Measurements from ENCODE around the gene XRN2.

XRN2 gene

GRCh38 chr20:21302664-21303060 is 469 bp upstream of the XRN2 start:
- no peak for DNase-seq

- no peak for DNase-seq
Measured at GRCh38 chr20:21303872-21304586, 898 bp downstream of the XRN2 start.

GRCh38 chr20:21308340-21308739 is 5.2 kb downstream of the XRN2 start:
- DNase-seq: no peak

DNA sequence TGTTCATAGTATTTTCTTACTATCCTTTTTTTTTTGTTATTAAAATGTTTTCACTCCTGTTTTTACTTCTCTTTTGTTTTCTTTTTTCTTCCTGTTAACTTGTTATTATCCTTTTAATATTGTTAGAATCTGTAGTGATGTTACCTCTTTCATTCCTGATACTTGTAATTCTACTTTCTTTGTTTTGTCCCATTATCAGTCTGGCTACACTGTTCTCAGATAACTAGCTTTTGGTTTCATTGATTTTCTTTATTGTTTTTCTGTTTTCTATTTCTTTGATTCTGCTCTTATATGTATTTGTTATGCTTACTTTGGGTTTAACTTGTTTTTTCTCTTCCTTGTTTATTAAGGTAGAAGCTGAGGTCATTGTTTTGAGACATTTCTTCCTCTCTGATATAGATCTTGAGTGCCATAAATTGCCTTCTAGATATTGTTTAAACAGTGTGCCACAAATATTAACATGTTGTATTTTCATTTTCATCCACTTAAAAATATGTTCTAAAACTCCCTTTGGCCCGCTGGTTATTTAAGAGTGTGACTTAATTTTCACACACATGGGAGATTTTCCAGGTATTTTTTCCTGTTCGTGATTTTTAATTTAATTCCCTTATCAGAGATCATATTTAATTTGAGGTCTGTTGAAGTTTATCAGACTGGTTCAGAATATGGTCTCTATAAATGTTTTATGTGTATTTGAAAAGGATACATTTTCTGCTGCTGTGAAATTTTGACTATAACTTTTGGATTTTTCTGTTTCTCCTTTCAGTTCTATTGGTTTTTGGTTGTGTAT is 6.7 kb downstream of the XRN2 start:
- DNase-seq: no peak

DNA sequence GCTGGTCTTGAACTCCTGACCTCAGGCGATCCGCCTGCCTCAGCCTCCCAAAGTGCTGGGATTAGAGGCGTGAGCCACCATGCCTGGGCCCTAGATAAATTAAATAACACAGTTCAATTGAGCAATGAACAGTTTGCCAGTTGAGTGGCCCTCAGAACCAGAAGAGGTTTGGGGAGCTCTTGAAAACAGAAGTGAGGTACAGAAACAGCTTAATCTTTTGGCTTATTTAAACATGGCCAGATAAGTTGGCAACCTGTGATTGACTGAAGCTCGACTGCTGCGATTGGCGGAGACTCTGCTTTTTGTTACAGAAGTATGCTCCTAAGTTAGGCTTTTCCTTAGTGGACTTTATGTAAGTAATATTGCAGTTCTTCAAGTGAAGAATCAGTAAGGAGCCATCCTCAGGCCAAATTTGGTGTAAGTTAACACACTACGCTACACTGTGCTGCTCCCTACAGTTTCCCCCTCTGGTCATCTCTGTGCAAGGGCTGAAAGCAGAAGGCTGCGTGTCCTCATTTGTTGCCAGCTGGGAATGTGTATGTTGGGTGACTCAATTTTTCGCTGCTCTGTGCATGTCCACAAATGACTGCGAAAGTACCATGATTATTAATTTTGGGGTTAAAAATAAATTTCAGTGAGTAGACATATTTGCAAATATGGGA is 9.8 kb downstream of the XRN2 start:
- DNase-seq: no peak

- no peak for DNase-seq
Measured at GRCh38 chr20:21315138-21315537, 12.0 kb downstream of the XRN2 start.

- no peak for DNase-seq
Measured at GRCh38 chr20:21322083-21322710, 19.1 kb downstream of the XRN2 start.

- no peak for DNase-seq
Measured at GRCh38 chr20:21322921-21323331, 19.8 kb downstream of the XRN2 start.

GRCh38 chr20:21323640-21324039 is 20.5 kb downstream of the XRN2 start:
- DNase-seq: no peak

GRCh38 chr20:21324126-21324525 is 21.0 kb downstream of the XRN2 start:
- no peak for DNase-seq

DNA sequence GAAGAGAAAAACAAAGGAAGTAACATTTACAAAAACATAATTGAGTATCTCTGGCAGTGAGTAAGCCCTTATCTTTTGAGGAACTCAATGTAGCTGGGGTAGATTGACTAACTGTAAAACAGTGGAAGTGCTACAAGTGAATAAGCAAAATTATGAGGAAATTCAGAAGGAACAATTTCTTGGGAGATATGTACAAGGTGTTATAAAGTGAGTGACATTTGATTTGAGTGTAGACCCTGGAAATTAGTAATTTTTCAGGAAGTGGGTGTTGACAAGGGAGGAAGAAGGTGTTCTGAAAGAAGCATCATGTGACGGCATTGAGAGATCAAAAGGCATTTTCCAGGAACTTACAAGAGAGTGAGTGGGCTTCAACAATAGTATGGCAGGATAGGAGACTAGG is 22.2 kb downstream of the XRN2 start:
- DNase-seq: no peak

DNA sequence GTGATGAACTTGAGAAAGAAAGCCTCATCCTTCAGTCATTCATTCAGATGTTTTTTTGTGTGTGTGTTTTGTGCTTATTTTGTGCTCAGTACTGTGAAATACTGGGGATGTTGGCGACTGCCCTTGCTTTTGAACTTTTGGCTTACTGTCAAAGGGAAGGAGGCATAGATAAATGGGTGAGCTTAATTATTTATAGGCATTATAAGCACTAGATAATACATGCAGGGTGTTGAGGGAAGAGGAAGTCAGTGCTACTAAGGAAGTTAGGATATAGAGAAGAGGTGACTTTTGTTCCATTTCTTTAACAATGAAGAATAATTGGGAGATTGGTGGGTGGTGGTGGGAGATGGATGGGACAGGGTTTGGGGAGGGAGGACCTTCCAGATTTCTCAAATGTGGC is 23.6 kb downstream of the XRN2 start:
- DNase-seq: no peak

DNA sequence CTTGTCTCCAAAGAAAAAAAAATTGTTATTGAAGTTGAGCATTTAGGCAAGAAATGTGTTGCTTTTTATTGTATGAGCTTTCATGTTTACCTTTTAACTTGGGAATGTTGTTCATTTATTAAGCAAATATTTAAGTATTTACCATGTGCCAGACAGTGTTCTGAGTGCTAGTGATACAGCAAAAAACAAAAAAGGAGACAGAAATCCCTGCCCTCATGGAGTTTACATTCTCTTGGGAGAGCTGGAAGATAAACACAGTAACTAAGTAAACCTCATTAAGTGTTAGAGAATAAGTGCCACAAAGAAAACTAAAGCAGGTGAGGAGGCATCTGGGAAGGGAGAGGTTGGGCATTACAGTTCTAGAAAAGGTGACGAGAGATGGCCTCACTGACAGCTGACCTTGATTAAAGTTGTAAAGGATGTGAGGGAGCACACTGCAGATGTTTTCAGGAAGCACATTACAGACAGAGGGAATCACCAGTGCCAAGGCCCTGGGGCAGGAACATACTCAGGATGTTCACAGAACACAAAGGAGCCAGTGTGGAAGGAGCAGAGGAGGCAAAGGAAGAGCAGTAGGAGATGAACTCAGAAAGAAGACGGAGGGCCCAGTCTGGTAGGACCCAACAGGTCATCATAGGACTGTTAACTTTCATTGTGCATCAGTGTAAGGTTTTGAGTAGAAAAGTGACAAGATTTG is 33.5 kb downstream of the XRN2 start:
- no peak for DNase-seq

GRCh38 chr20:21338291-21338690 is 35.2 kb downstream of the XRN2 start:
- no peak for DNase-seq

DNA sequence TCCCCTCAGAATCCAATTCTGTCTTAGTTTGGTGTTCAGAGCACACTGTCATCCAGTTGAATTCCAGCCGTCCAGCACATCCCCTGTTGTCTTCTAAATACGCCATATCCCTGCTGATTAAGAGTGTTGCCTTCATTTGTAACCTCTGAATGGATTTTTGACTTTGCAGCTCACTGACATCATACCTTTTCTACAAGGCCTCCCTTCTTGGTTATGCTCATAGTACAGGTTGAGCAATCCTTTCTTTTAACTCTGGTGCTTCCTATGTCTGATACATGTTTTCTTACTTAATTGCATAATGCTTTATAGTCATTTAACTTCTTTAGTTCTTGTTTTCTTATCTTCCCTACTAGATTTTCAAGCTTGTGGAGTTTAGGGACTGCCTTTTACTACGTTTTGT is 36.4 kb downstream of the XRN2 start:
- no peak for DNase-seq

- no peak for DNase-seq
Measured at GRCh38 chr20:21340991-21341697, 38.0 kb downstream of the XRN2 start.

DNA sequence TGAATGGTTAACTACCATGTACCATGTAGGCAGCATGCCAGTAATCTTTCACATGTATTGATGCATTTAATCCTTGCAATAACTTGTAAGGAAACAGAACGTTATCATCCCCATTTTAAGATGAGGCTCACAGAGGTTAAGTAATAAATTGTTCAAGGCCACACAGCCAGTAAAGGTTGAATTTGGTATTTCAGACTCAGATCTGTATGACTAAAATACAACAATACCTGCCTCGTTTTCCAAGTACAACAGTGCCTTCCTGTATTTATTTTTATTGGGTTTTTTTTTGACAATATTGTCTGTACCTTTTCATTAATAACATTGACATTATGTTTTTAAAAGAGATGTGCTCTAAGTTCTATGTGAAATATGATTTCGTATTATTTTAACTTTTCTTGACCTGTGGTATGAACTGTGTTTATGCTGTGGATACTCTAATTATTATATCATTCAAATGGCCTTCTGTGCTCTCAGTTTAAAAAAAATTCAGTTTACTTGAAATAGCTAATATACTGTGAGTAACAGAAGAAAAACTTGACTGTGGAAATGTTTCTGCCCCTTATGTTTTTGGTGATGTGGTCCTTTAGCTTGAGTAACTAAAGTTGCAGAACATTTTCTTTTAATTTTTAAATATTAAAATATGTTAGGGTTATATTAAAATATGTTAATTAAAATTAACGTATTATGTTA is 39.7 kb downstream of the XRN2 start:
- no peak for DNase-seq

GRCh38 chr20:21344206-21344900 is 41.2 kb downstream of the XRN2 start:
- DNase-seq: no peak

DNA sequence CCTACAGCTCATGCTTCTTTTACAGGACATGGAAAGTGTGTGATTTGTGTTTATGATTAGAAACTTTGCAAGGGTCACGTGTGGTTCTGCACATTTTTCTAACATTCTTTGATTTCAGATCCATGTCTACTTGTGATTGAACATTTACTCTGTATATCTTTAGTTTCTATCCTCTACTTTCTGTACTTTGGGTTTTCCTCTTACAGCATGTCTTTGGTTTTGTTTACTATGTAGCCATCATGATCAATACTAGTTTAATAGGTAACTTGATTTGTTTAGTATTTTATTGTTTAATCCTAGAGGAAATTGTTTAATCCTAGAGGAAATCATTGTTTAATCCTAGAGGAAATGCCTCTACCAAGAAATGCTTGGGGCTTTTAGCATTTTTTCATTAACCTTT is 41.8 kb downstream of the XRN2 start:
- no peak for DNase-seq

GRCh38 chr20:21352703-21353102 is 49.6 kb downstream of the XRN2 start:
- no peak for DNase-seq

DNA sequence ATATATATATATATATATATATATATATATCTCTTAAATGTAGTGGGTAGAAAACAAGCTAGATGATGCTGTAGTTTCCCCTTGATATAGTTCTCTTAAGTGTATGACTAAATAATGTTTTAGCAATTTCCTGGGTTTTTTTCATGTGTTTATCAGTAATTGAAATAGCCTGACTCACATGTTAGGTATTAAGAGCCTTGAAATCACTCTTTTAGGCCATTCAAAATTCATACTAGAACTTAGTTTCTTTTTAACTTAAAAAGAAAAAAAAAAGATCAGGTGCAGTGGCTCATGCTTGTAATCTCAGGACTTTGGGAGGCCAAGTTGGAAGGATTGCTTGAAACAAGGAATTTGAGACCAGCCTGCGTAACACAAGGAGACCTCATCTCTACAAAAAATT is 50.1 kb downstream of the XRN2 start:
- DNase-seq: no peak
